ENCODE measurements around the gene STXBP1.

GRCh38 chr9:127633216-127633862 is 21.3 kb downstream of the STXBP1 start:
- TF ChIP-seq CTCF (IDR thresholded peaks at IDR 0.05; ENCODE audit: control extremely low read depth in 1 of 3, insufficient read depth in 1 of 3, low read depth in 1 of 3, low read length in 3 of 3) (no peak), HDAC6 (IDR thresholded peaks at IDR 0.05; ENCODE audit: low read depth, low read length) (no peak), POLR2A (IDR thresholded peaks at IDR 0.05; ENCODE audit: control extremely low read depth in 1 of 2, low read depth in 2 of 2, low read length in 2 of 2) (no peak), ATF2 (IDR thresholded peaks at IDR 0.05; ENCODE audit: low read length) (no peak), POLR2AphosphoS5 (IDR thresholded peaks at IDR 0.05; ENCODE audit: low read depth, low read length) (no peak), CEBPB (IDR thresholded peaks at IDR 0.05; ENCODE audit: low read depth, low read length) (no peak), RNF2 (IDR thresholded peaks at IDR 0.05; ENCODE audit: borderline replicate concordance, low read depth, low read length, missing control alignments, poor library complexity, severe bottlenecking) (no peak), EGR1 (IDR thresholded peaks at IDR 0.05; ENCODE audit: borderline replicate concordance, low read depth, low read length) (no peak), FOSL1 (IDR thresholded peaks at IDR 0.05; ENCODE audit: insufficient read depth, low read depth, low read length) (no peak), SP1 (IDR thresholded peaks at IDR 0.05; ENCODE audit: low read depth, low read length) (no peak)
